Measurements from ENCODE around the gene PRKD1.

DNA sequence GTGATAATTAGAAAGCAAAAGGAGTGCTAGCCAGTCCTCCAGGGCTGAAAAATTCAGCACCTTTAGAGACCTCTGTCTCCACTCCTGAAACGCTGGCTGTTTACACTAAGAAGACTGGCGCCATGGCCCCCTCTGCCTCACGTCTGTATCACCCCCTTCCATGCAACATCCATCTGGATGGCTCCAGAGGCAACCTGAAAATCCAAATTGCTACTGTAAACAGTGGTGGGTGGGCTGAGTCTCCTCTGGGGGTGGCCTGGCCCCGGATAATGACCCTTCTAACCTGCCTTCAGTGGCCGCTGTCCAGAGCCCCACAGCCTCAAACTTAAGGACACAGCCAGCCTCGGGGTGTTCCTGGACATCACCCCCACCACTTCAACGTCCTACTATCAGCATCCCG, 1.4 kb downstream of the PRKD1 start:
- TF ChIP-seq, protein P1, sequence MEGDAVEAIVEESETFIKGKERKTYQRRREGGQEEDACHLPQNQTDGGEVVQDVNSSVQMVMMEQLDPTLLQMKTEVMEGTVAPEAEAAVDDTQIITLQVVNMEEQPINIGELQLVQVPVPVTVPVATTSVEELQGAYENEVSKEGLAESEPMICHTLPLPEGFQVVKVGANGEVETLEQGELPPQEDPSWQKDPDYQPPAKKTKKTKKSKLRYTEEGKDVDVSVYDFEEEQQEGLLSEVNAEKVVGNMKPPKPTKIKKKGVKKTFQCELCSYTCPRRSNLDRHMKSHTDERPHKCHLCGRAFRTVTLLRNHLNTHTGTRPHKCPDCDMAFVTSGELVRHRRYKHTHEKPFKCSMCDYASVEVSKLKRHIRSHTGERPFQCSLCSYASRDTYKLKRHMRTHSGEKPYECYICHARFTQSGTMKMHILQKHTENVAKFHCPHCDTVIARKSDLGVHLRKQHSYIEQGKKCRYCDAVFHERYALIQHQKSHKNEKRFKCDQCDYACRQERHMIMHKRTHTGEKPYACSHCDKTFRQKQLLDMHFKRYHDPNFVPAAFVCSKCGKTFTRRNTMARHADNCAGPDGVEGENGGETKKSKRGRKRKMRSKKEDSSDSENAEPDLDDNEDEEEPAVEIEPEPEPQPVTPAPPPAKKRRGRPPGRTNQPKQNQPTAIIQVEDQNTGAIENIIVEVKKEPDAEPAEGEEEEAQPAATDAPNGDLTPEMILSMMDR (conservative IDR thresholded peaks at IDR 0.05; ENCODE audit: low read depth, low read length): no peak
- no peak for TF ChIP-seq EZH2 (IDR thresholded peaks at IDR 0.05; ENCODE audit: low read length, unreplicated experiment)
